GM21619 (cell line): ENCODE measurements around the gene KRTAP19-1.
"Not testable (repeated sequence)": the region's sequence is repeated elsewhere in the genome, so short reads cannot be mapped to it uniquely, and the experiment has no call there.

Experiments
- ATAC-seq: cut with Tn5 transposase; IDR thresholded peaks from one replicate; pipeline ENCODE4 v1.9.1; 2021; ENCODE audit not compliant: unreplicated experiment

The KRTAP19-1 gene

GRCh38 chr21:30480145-30480544, at the start of gene KRTAP19-1:
KRTAP19-1 (minus strand) TSS chr21:30480367; CDS start chr21:30480317, 50 bp downstream.
- ATAC-seq, result no peak

GRCh38 chr21:30518876-30519275, 38.7 kb upstream of the KRTAP19-1 start:
- ATAC-seq, result no peak

GRCh38 chr21:30515681-30516080, 35.5 kb upstream of the KRTAP19-1 start:
- no peak for ATAC-seq

- ATAC-seq, result not testable (repeated sequence)
These were observed 25.5 kb upstream of the KRTAP19-1 start for GRCh38 chr21:30505621-30506205.

- ATAC-seq, result no peak
These were observed 21.9 kb upstream of the KRTAP19-1 start, which contains the start of gene KRTAP19-5 for GRCh38 chr21:30502041-30502440. KRTAP19-5 (minus strand) TSS chr21:30502141; CDS start chr21:30502090, 51 bp downstream.

- no peak for ATAC-seq
These were observed 16.9 kb upstream of the KRTAP19-1 start, which contains the start of gene KRTAP19-4 for GRCh38 chr21:30497065-30497464. KRTAP19-4 (minus strand) TSS chr21:30497165; CDS start chr21:30497110, 55 bp downstream.

GRCh38 chr21:30491963-30492428, 11.8 kb upstream of the KRTAP19-1 start, which contains the start of gene KRTAP19-3:
KRTAP19-3 (minus strand) TSS chr21:30492013; CDS start chr21:30491957, 56 bp downstream.
- ATAC-seq, result no peak

- no peak for ATAC-seq
These were observed 7.2 kb upstream of the KRTAP19-1 start, which contains the start of gene KRTAP19-2 for GRCh38 chr21:30487336-30487735. KRTAP19-2 (minus strand) TSS chr21:30487436; CDS start chr21:30487348, 88 bp downstream.

- no peak for ATAC-seq
These were observed 6.0 kb upstream of the KRTAP19-1 start for GRCh38 chr21:30486180-30486579.

GRCh38 chr21:30482130-30482529, 2.0 kb upstream of the KRTAP19-1 start:
- ATAC-seq, result no peak

GRCh38 chr21:30479259-30479658, 908 bp downstream of the KRTAP19-1 start:
- ATAC-seq, result no peak

GRCh38 chr21:30478004-30478403, 2.2 kb downstream of the KRTAP19-1 start:
- ATAC-seq, result no peak

GRCh38 chr21:30468900-30469714, 11.1 kb downstream of the KRTAP19-1 start:
- ATAC-seq, result no peak

- no peak for ATAC-seq
These were observed 16.5 kb downstream of the KRTAP19-1 start for GRCh38 chr21:30463713-30464112.

GRCh38 chr21:30448514-30448913, 31.7 kb downstream of the KRTAP19-1 start:
- no peak for ATAC-seq

GRCh38 chr21:30447056-30447455, 33.1 kb downstream of the KRTAP19-1 start:
- no peak for ATAC-seq

- ATAC-seq, result no peak
These were observed 36.0 kb downstream of the KRTAP19-1 start for GRCh38 chr21:30444204-30444603.

GRCh38 chr21:30443226-30443625, 36.9 kb downstream of the KRTAP19-1 start:
- ATAC-seq, result no peak

- no peak for ATAC-seq
These were observed 40.2 kb downstream of the KRTAP19-1 start, which contains the start of gene KRTAP15-1 for GRCh38 chr21:30439975-30440374. KRTAP15-1 (plus strand) TSS chr21:30440275; CDS start chr21:30440328, 53 bp downstream.

- no peak for ATAC-seq
These were observed 43.1 kb downstream of the KRTAP19-1 start for GRCh38 chr21:30437010-30437565.

- ATAC-seq, result no peak
These were observed 46.0 kb downstream of the KRTAP19-1 start for GRCh38 chr21:30434033-30434631.
